GM12878 (cell line): ENCODE measurements around the gene DZIP1L. TPM values are rescaled to one million over a fixed set of nuclear protein-coding genes. Genes with fewer than 3 reads are reported as not detected.

Source experiments
- ATAC-seq: fragments of 200-7000 bp; cut with Tn5 transposase; 3 replicates; pipeline ENCODE4 v1.9.1; 2020; ENCODE audit warnings: mild to moderate bottlenecking, moderate library complexity
- BruUV-seq: library from RNA; stranded (reverse); fragments of 400-500 nt; replicated peaks from 2 replicates; lab custom pipeline; 2021; lab: Mats Ljungman, UMichigan
- CTCF ChIA-PET: fragments of 300-600 bp; sonication (Branson Sonifier 250); formaldehyde crosslinking; extraction: SDS; loops from one replicate; lab custom pipeline; 2021; ENCODE audit warnings: inconsistent platforms; lab: Yijun Ruan, JAX
- POLR2A ChIA-PET: fragments of 350-600 bp; formaldehyde crosslinking; extraction: SDS; loops from one replicate; lab custom pipeline; 2021; ENCODE audit warnings: inconsistent platforms; lab: Charles Lee
- RAD21 ChIA-PET: fragments of 300-600 bp; sonication (Branson Sonifier 250); formaldehyde crosslinking; loops from one replicate; lab custom pipeline; 2023; ENCODE audit warnings: antibody characterized with exemption; ENCODE audit not compliant: unreplicated experiment; lab: Charles Lee
- SMC1A ChIA-PET: fragments of 300-600 bp; sonication (Branson Sonifier 250); formaldehyde crosslinking; loops from one replicate; lab custom pipeline; 2023; ENCODE audit not compliant: unreplicated experiment, uncharacterized antibody; lab: Charles Lee
- DNase-seq: peaks from one replicate; pipeline ENCODE4 v3.0.0-alpha.2; 2011; ENCODE audit warnings: low read depth, low spot score
- FAIRE-seq: peaks from 3 replicates; lab custom pipeline; 2011; peaks lifted over from hg19 to GRCh38; lab: Jason Lieb, UNC
- H2AFZ ChIP-seq: 2 replicates; pipeline ENCODE4 v1.6.0; 2011; ENCODE audit warnings: low read depth, low read length, control low read depth; ENCODE audit not compliant: control insufficient read depth
- H3K27ac ChIP-seq: 2 replicates; pipeline ENCODE4 v1.5.1; 2011; ENCODE audit warnings: control low read depth; ENCODE audit not compliant: control insufficient read depth, insufficient read depth
- H3K27me3 ChIP-seq, 2 experiments: replicated peaks in 1 of 2; 2 replicates each; pipeline versions ENCODE4 v1.6.0 to v1.6.1; 2011; ENCODE audit warnings: low read length in 1 of 2; ENCODE audit not compliant: control insufficient read depth in 2 of 2, insufficient read depth in 2 of 2
- H3K36me3 ChIP-seq, 2 experiments: 2 replicates each; pipeline ENCODE4 v1.5.1; 2011; ENCODE audit warnings: low read length in 1 of 2; ENCODE audit not compliant: control insufficient read depth in 2 of 2, insufficient read depth in 2 of 2
- H3K4me1 ChIP-seq: 2 replicates; pipeline ENCODE4 v1.6.1; 2011; ENCODE audit warnings: mild to moderate bottlenecking, low read length, moderate library complexity, mixed read lengths; ENCODE audit not compliant: control insufficient read depth, insufficient read depth
- H3K4me2 ChIP-seq: 2 replicates; pipeline ENCODE4 v1.6.0; 2011; ENCODE audit warnings: control low read depth; ENCODE audit not compliant: control insufficient read depth, insufficient read depth
- H3K4me3 ChIP-seq: fragments of 200-600 bp; sonication (generic); 2 replicates; pipeline ENCODE4 v1.5.1; 2016
- H3K79me2 ChIP-seq: 2 replicates; pipeline ENCODE4 v1.6.0; 2011; ENCODE audit warnings: low read length; ENCODE audit not compliant: control insufficient read depth, insufficient read depth
- H3K9ac ChIP-seq: 2 replicates; pipeline ENCODE4 v1.8.0; 2011; ENCODE audit warnings: low read length, control low read depth, mixed read lengths; ENCODE audit not compliant: control insufficient read depth, insufficient read depth
- H3K9me3 ChIP-seq: replicated peaks from 3 replicates; pipeline ENCODE4 v1.5.1; 2011; ENCODE audit warnings: mild to moderate bottlenecking, low read length; ENCODE audit not compliant: control insufficient read depth, insufficient read depth
- H4K20me1 ChIP-seq: 2 replicates; pipeline ENCODE4 v1.6.0; 2011; ENCODE audit not compliant: control insufficient read depth, insufficient read depth
- EGR1 ChIP-seq, 2 experiments: IDR thresholded peaks; 1 replicate in 1 of 2; 2 replicates in 1 of 2; pipeline ENCODE4 v1.6.1; 2011 to 2012; ENCODE audit warnings: low read depth in 2 of 2, low read length in 2 of 2, borderline replicate concordance in 1 of 2, mild to moderate bottlenecking in 1 of 2, moderate library complexity in 1 of 2
- HDAC6 ChIP-seq: fragments of 200-600 bp; sonication (generic); IDR thresholded peaks from one replicate; pipeline ENCODE4 v1.8.0; 2017; ENCODE audit warnings: antibody characterized with exemption; ENCODE audit not compliant: unreplicated experiment
- NR2C1 ChIP-seq: fragments of 450-650 bp; IDR thresholded peaks from 2 replicates; pipeline ENCODE4 v1.6.1; 2017; ENCODE audit warnings: antibody characterized with exemption, mild to moderate bottlenecking, moderate library complexity
- NR2C2 ChIP-seq: IDR thresholded peaks from 2 replicates; pipeline ENCODE4 v1.6.1; 2011; ENCODE audit warnings: borderline replicate concordance, low read depth; ENCODE audit not compliant: control insufficient read depth, insufficient read length
- PKNOX1 ChIP-seq: fragments of 450-650 bp; IDR thresholded peaks from 2 replicates; pipeline ENCODE4 v1.6.1; 2016; ENCODE audit warnings: mild to moderate bottlenecking
- RUNX3 ChIP-seq: IDR thresholded peaks from 2 replicates; pipeline ENCODE4 v1.6.1; 2012; ENCODE audit warnings: low read length, inconsistent platforms
- SKIL ChIP-seq: fragments of 450-650 bp; IDR thresholded peaks from 2 replicates; pipeline ENCODE4 v1.6.1; 2017; ENCODE audit warnings: mild to moderate bottlenecking, low read depth, inconsistent platforms; ENCODE audit not compliant: poor library complexity, severe bottlenecking
- SREBF1 ChIP-seq: IDR thresholded peaks from 2 replicates; pipeline ENCODE4 v1.6.1; 2012; ENCODE audit warnings: mild to moderate bottlenecking, low read length
- WGBS: methylation state at CpG from one replicate; pipeline ENCODE4 v1.1.6; 2016; ENCODE audit warnings: low lambda C conversion rate; ENCODE audit not compliant: insufficient replicate concordance, insufficient coverage; ENCODE audit errors: missing lambda C conversion rate; 5-methylcytosine and 5-hydroxymethylcytosine counted together
- in situ Hi-C: fragments of 300-500 bp; cut with MboI; formaldehyde crosslinking; loops from 9 replicates; pipeline ENCODE4 v1.14.3; 2018; ENCODE audit warnings: mixed read lengths
- intact Hi-C: fragments of 100-400 bp; cut with micrococcal nuclease; formaldehyde crosslinking; loops from one replicate; pipeline ENCODE4 v1.14.2; 2022; ENCODE audit not compliant: unreplicated experiment
- polyA plus RNA-seq, 11 experiments: library from polyadenylated mRNA; depleted of rRNA in 4 of 11; unstranded in 6 of 11; stranded (reverse) in 5 of 11; fragments of >200 nt; fragmentation: Nextera tagmentation in 4 of 11; fragmentation: Illumina TruSeq in 1 of 11; extraction: Ambion mirVana in 4 of 11; extraction: Trizol in 1 of 11; gene quantifications; 1 replicate in 1 of 11; 2 replicates in 10 of 11; pipeline versions ENCODE4 v1.2.1 to v1.2.3, GENCODE V29; 2011 to 2016; ENCODE audit warnings: inconsistent platforms in 2 of 11, missing spikeins in 2 of 11, low read depth in 1 of 11
- total RNA-seq, 4 experiments: library from RNA; depleted of rRNA in 3 of 4; stranded (reverse); fragments of >200 nt in 3 of 4; fragmentation: Illumina TruSeq in 1 of 4; extraction: Trizol in 1 of 4; gene quantifications; 2 replicates each; pipeline versions ENCODE4 v1.2.1 to v1.2.3, GENCODE V29; 2013 to 2021

Gene DZIP1L
- total and polyA plus RNA-seq, 10 of the 15 experiments (the other 5 are each of a cell fraction or from before 2014, with no cell fraction given), result not detected

DNA sequence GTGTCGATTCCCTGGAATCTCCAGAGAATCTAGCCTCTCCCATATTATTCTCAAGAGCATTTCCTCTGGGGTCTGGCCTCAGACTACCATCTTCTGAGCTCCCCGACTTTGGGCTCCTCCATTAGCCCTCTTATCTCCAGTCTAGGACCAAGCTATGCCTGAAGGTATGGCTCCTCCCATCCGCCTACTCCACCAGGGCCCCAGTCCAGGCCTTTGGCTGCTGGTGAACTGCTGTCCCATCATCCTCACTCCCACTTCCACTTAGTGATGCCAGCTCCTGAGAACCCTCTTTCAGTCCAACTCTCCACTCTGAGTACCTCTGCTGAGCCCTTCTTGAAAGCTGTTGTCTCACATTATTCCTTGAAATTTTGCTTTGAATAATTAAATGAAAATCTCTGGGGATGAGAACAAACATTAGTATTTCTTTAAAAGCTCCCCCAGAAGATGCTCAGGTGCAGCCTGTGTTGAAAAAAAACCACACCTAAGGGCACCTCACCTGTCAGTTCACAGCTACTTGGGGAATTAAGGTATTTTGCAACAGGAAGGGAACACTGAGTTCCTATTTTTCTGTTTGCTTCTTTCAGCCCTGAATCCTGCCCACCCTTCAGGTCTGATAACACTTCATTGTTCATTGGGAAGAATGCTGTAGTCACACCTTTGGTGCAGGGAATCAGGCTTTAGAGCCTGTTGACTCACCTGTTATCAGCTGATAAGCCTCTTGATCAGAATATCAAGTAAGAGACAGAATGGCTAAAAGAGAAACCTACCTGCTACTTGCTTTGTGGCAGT lies 95.9 kb downstream of the DZIP1L start:
- H3K79me2 ChIP-seq, result no peaks in the 10 kb centered on the region
- no peak overlapping the region; the same call in 1 of the 2 replicates for H2AFZ ChIP-seq
- 54% methylated on average over 3 of the region's 3 CpGs for WGBS
- no peak overlapping the region for H3K27ac ChIP-seq
- no peak overlapping the region for H3K4me3 ChIP-seq
- H4K20me1 ChIP-seq, result no peaks in the 10 kb centered on the region
- no peaks in the 10 kb centered on the region for H3K27me3 ChIP-seq
- intact Hi-C loops, result no loop called here
- in situ Hi-C loops, result no loop called here
- no peak for ATAC-seq
- no peak for TF ChIP-seq NR2C1
- TF ChIP-seq EGR1 (IDR thresholded peaks at IDR 0.05; ENCODE audit: borderline replicate concordance in 1 of 2, low read depth in 2 of 2, low read length in 2 of 2), result no peak
- no peak for TF ChIP-seq PKNOX1
- TF ChIP-seq RUNX3, result no peak
- no peak for TF ChIP-seq HDAC6
- no peak for TF ChIP-seq SREBF1
- no peak for TF ChIP-seq NR2C2
- TF ChIP-seq SKIL, result no peak
- TF ChIP-seq, all 136 proteins: peak for 0
- no peak for DNase-seq
- no peak overlapping the region for H3K9ac ChIP-seq
- FAIRE-seq, result no peak
- H3K4me1 ChIP-seq, result peaks cover 4% of the 10 kb centered on the region; the same call in 1 of the 2 replicates
- POLR2A ChIA-PET, result interaction anchor here (1.2 kb wide), 2 partner anchors 14 to 31 kb away, joined by 3 to 4 read pairs; no protein-coding TSS in a partner anchor
- RAD21 ChIA-PET, result interaction anchor here (1.1 to 1.4 kb wide), 2 partner anchors 16 to 22 kb away, joined by 3 read pairs; no protein-coding TSS in a partner anchor
- SMC1A ChIA-PET, result interaction anchor here (0.7 to 3.4 kb wide), 6 partner anchors 7 to 31 kb away, joined by 3 to 17 read pairs (median 4); no protein-coding TSS in a partner anchor
- no peaks in the 10 kb centered on the region for H3K9me3 ChIP-seq
- H3K4me2 ChIP-seq, result no peak overlapping the region
- CTCF ChIA-PET, result interaction anchor here (0.9 to 1.4 kb wide), 2 partner anchors 9 to 11 kb away, joined by 3 to 4 read pairs; partner anchors contain the start of gene CLDN18
- BruUV-seq, result no TSS peak
- no peaks in the 10 kb centered on the region for H3K36me3 ChIP-seq
